ENCODE measurements around the gene SIPA1L2.

Gene SIPA1L2, protein sequence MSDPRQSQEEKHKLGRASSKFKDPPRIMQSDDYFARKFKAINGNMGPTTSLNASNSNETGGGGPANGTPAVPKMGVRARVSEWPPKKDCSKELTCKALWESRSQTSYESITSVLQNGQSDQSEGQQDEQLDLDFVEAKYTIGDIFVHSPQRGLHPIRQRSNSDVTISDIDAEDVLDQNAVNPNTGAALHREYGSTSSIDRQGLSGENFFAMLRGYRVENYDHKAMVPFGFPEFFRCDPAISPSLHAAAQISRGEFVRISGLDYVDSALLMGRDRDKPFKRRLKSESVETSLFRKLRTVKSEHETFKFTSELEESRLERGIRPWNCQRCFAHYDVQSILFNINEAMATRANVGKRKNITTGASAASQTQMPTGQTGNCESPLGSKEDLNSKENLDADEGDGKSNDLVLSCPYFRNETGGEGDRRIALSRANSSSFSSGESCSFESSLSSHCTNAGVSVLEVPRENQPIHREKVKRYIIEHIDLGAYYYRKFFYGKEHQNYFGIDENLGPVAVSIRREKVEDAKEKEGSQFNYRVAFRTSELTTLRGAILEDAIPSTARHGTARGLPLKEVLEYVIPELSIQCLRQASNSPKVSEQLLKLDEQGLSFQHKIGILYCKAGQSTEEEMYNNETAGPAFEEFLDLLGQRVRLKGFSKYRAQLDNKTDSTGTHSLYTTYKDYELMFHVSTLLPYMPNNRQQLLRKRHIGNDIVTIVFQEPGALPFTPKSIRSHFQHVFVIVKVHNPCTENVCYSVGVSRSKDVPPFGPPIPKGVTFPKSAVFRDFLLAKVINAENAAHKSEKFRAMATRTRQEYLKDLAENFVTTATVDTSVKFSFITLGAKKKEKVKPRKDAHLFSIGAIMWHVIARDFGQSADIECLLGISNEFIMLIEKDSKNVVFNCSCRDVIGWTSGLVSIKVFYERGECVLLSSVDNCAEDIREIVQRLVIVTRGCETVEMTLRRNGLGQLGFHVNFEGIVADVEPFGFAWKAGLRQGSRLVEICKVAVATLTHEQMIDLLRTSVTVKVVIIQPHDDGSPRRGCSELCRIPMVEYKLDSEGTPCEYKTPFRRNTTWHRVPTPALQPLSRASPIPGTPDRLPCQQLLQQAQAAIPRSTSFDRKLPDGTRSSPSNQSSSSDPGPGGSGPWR (N-terminal part only)

DNA sequence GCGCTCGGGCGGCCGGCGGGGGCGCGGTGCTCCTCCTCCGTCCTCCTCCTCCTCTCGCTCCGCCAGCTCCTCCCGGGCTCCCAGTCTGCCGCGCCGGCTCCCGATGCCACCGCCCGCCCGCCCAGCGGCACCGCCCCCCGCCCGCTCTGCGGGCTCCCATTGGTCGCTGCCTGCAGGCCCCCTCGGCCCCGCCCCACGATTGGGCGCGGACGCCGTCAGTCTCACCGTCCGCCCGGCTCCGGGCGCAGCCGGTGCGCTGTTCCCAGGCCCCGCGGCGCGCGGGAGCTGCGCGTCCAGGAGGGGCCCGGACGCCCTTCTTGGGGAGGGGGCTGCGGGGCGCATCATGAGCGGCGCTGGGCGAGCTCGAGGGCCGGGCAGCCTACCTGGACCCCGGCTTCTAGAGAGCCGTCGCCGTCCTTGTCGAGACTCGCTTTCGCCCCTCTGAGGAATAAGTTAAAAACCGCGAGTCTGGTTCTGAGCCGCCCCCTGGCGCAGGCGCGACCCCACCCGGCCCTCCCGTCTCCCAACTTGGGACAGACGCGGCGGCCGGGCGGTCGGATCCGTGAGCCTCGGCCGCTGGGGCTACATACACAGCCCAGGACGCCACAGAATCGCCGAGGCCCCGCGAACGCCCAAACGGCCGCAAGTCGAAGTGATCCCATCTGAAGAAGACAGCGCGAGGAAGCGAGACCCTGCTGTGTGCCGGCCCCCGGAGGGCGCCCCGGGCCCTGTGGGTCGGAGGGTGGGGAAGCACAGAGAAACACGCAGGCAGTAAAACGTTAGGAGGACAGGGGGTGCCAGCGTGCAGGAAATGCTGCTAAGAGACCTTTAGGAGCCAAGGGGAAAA is at the start of gene SIPA1L2:
TSS of gene SIPA1L2 (minus strand) at position 87 of the 847 bp plus-strand sequence. CDS start 114,794 bp downstream, outside the sequence.
- TF ChIP-seq, protein P1, sequence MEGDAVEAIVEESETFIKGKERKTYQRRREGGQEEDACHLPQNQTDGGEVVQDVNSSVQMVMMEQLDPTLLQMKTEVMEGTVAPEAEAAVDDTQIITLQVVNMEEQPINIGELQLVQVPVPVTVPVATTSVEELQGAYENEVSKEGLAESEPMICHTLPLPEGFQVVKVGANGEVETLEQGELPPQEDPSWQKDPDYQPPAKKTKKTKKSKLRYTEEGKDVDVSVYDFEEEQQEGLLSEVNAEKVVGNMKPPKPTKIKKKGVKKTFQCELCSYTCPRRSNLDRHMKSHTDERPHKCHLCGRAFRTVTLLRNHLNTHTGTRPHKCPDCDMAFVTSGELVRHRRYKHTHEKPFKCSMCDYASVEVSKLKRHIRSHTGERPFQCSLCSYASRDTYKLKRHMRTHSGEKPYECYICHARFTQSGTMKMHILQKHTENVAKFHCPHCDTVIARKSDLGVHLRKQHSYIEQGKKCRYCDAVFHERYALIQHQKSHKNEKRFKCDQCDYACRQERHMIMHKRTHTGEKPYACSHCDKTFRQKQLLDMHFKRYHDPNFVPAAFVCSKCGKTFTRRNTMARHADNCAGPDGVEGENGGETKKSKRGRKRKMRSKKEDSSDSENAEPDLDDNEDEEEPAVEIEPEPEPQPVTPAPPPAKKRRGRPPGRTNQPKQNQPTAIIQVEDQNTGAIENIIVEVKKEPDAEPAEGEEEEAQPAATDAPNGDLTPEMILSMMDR (IDR thresholded peaks at IDR 0.05; ENCODE audit: low read depth, low read length), result peak; percentile 50
- peak; percentile 88 to 96 for DNase-seq (ENCODE audit: low read depth in 2 of 2)
- peak within 1 kb of the TSS; percentile 66 to 85 for H3K4me3 ChIP-seq (replicated peaks in 1 of 2; ENCODE audit: low read depth in 2 of 2, low read length in 2 of 2)

DNA sequence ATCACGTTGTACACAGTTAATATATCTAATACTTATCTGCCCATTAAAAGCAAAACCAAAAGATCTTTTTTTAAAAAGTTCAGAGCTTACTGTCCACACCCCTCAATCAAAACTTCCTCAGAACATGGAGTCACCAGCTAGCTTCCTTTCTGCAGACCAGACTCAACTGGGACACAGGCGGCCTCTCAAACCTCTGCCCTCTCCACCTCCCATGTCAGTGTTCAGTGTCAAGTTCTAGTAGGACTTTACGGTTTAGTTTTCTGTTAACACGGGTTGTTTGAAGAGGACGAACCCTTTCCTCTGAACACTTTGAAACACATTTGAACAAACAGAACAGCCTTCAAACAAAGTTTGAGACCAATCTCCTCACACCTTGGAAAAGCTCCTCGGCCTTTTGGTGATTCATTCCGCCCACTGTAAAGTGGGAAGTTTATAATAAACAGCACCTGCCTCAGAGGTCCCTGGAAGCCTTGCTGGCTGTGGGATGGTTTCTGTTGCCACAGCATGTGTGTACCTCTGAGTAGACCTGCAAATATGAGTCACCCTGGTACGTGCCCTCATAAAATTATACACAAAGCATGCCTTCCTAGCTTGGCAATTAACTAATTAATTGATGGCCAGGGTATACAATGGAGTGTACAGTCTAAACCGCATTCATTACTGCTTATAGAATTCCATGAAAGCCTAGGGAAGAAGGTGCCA is 48.4 kb upstream of the SIPA1L2 start:
- DNase-seq (ENCODE audit: low read depth in 2 of 2), result no peak
- no peak overlapping the region for H3K4me3 ChIP-seq (replicated peaks in 1 of 2; ENCODE audit: low read depth in 2 of 2, low read length in 2 of 2)
- TF ChIP-seq, protein P1 (IDR thresholded peaks at IDR 0.05; ENCODE audit: low read depth, low read length), result no peak

DNA sequence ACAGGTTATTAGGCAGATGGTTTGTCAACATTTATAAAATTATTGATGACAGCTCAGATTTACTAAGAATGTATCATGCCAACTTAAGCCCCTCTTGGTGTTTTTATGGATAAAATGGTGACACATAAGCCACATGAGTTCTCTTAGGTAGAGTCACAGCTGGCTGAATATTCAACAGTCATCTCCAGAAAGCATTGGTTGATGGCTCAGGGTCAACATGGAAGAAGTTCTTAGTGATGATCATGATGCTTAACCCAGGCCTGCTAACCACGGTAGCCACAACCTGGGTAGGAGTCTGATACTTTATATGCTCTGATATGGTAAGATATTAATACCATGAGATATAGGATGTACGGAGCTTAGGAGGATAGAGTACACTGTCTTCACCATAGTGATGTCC is 46.4 kb upstream of the SIPA1L2 start:
- DNase-seq (ENCODE audit: low read depth in 2 of 2), result no peak
- H3K4me3 ChIP-seq (replicated peaks in 1 of 2; ENCODE audit: low read depth in 2 of 2, low read length in 2 of 2), result no peak overlapping the region
- TF ChIP-seq, protein P1 (IDR thresholded peaks at IDR 0.05; ENCODE audit: low read depth, low read length), result no peak

DNA sequence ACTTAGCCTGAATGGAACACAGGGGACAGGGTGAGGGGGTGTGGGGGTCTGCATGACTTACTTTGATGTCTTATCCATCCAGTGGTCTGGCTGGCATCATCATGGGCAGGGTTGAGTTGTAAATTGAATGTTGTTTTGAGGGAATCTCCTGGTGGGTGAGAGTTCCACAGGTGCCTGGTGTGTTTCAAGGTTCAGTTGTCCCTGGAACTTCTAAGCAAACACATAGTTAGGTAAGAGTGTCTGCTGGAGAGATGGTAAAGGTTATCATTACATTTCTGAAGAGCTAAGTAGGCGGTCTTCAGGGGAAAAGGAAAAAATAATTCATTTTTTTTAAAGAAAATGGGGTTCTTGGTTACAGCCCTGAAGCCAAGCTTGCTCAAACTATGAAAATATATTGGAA is 46.0 kb upstream of the SIPA1L2 start:
- no peak for DNase-seq (ENCODE audit: low read depth in 2 of 2)
- no peak overlapping the region for H3K4me3 ChIP-seq (replicated peaks in 1 of 2; ENCODE audit: low read depth in 2 of 2, low read length in 2 of 2)
- TF ChIP-seq, protein P1 (IDR thresholded peaks at IDR 0.05; ENCODE audit: low read depth, low read length), result no peak

DNA sequence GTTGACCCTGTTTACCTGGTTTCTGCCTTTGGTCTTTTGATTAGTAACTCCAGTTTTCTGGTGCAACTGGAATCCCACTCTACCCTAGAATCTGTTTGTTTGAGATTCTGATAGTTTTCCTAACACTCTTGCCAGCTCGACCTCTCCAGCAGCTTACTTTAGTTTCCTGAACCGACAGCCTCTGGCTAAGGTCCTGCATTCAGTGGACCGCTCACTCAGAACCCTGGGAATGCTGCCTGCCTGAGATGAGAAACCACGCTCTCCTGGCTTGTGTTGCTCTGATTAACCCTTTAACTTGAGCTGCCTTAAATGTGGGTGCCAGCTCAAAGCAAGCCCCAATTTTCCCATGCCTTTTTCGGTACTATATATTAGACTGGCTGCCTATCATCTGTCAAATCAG is 45.3 kb upstream of the SIPA1L2 start:
- DNase-seq (ENCODE audit: low read depth in 2 of 2), result peak in 1 of 2 donors; percentile 18
- no peak overlapping the region for H3K4me3 ChIP-seq (replicated peaks in 1 of 2; ENCODE audit: low read depth in 2 of 2, low read length in 2 of 2)
- TF ChIP-seq, protein P1 (IDR thresholded peaks at IDR 0.05; ENCODE audit: low read depth, low read length), result no peak
